ENCODE measurements around the gene PSMA1. TPM values are rescaled to one million over a fixed set of nuclear protein-coding genes. Genes with fewer than 3 reads are reported as not detected.
A peak's percentile ranks its signal among the peaks of the same experiment; 100 is the strongest.

The PSMA1 gene
- total and polyA plus RNA-seq, 3 experiments from 2014 or later = 159 to 344 (median 337) TPM

- Histone ChIP-seq H3K9me3 (ENCODE audit: low read length) (no peaks in the 10 kb centered on the region), H3K4me1 (ENCODE audit: insufficient read depth, low read length) (peaks cover 16% of the 10 kb centered on the region), H3K36me3 (ENCODE audit: insufficient read depth, low read length) (peaks cover 70% of the 10 kb centered on the region), H3K27ac (ENCODE audit: low read depth, low read length) (no peak overlapping the region), H3K27me3 (ENCODE audit: insufficient read depth, low read length, poor library complexity, severe bottlenecking) (no peaks in the 10 kb centered on the region), H3K4me3 (ENCODE audit: low read length) (no peak overlapping the region)
- H3K4me1 Mint-ChIP-seq = peaks cover 12 to 21% (median 17%) of the 10 kb centered on the region in 3 donors
- H3K36me3 Mint-ChIP-seq = peaks cover 0 to 48% (median 18%) of the 10 kb centered on the region in 3 donors
- POLR2A ChIA-PET = no interaction called here
- CTCF ChIA-PET = interaction anchor here (0.8 to 3.5 kb wide), 4 partner anchors 9 to 444 kb away, joined by 3 to 27 read pairs (median 6); no protein-coding TSS in a partner anchor
- H3K9me3 Mint-ChIP-seq = no peaks in the 10 kb centered on the region
- no peak for DNase-seq
- no peaks in the 10 kb centered on the region for H3K27me3 Mint-ChIP-seq
- H3K4me3 Mint-ChIP-seq = no peak overlapping the region
- H3K27ac Mint-ChIP-seq = no peak overlapping the region
Measured at GRCh38 chr11:14463623-14464022, 56.6 kb downstream of the PSMA1 start.

- Mint-ChIP-seq H3K4me3 (no peak overlapping the region), H3K27me3 (no peaks in the 10 kb centered on the region), H3K36me3 (peaks cover 0 to 58% (median 14%) of the 10 kb centered on the region in 3 donors), H3K27ac (peak overlapping the region in 3 of 8 donors; percentile 2 to 52 (median 36)), H3K9me3 (no peaks in the 10 kb centered on the region), H3K4me1 (peaks cover 0 to 4% (median 4%) of the 10 kb centered on the region in 3 donors)
- peaks cover 12% of the 10 kb centered on the region for H3K4me1 ChIP-seq (ENCODE audit: insufficient read depth, low read length)
- ChIA-PET POLR2A (no interaction called here), CTCF (interaction anchor here (11.0 kb wide), 1 partner anchor 156 kb away, joined by 159 read pairs; no protein-coding TSS in a partner anchor)
- H3K27ac ChIP-seq (ENCODE audit: low read depth, low read length) = no peak overlapping the region
- H3K36me3 ChIP-seq (ENCODE audit: insufficient read depth, low read length) = peaks cover 49% of the 10 kb centered on the region
- H3K9me3 ChIP-seq (ENCODE audit: low read length) = no peaks in the 10 kb centered on the region
- no peak for DNase-seq
- no peak overlapping the region for H3K4me3 ChIP-seq (ENCODE audit: low read length)
- no peaks in the 10 kb centered on the region for H3K27me3 ChIP-seq (ENCODE audit: insufficient read depth, low read length, poor library complexity, severe bottlenecking)
Measured at GRCh38 chr11:14460147-14460546, 60.0 kb downstream of the PSMA1 start.

- Histone ChIP-seq H3K4me3 (ENCODE audit: low read length) (no peak overlapping the region), H3K27me3 (ENCODE audit: insufficient read depth, low read length, poor library complexity, severe bottlenecking) (no peaks in the 10 kb centered on the region), H3K27ac (ENCODE audit: low read depth, low read length) (no peak overlapping the region), H3K4me1 (ENCODE audit: insufficient read depth, low read length) (no peaks in the 10 kb centered on the region), H3K9me3 (ENCODE audit: low read length) (no peaks in the 10 kb centered on the region), H3K36me3 (ENCODE audit: insufficient read depth, low read length) (peaks cover 34% of the 10 kb centered on the region)
- POLR2A ChIA-PET = no interaction called here
- no peak overlapping the region for H3K27ac Mint-ChIP-seq
- no peaks in the 10 kb centered on the region for H3K27me3 Mint-ChIP-seq
- no peak for DNase-seq
- CTCF ChIA-PET = interaction anchor here (1.2 to 11.0 kb wide), 2 partner anchors 57 to 154 kb away, joined by 5 to 159 read pairs; no protein-coding TSS in a partner anchor
- no peak overlapping the region for H3K4me3 Mint-ChIP-seq
- no peaks in the 10 kb centered on the region for H3K9me3 Mint-ChIP-seq
- H3K36me3 Mint-ChIP-seq = peaks cover 0 to 62% (median 14%) of the 10 kb centered on the region in 3 donors
- peaks cover 0 to 6% (median 4%) of the 10 kb centered on the region in 3 donors for H3K4me1 Mint-ChIP-seq
Measured at GRCh38 chr11:14458377-14458776, 61.8 kb downstream of the PSMA1 start.

- Mint-ChIP-seq H3K4me3 (no peak overlapping the region), H3K27me3 (no peaks in the 10 kb centered on the region), H3K27ac (peak overlapping the region in 4 of 8 donors; percentile 50 to 92 (median 66)), H3K4me1 (peaks cover 10 to 21% (median 13%) of the 10 kb centered on the region in 3 donors), H3K36me3 (peaks cover 0 to 67% (median 12%) of the 10 kb centered on the region in 3 donors), H3K9me3 (no peaks in the 10 kb centered on the region)
- Histone ChIP-seq H3K36me3 (ENCODE audit: insufficient read depth, low read length) (peaks cover 24% of the 10 kb centered on the region), H3K27ac (ENCODE audit: low read depth, low read length) (no peak overlapping the region), H3K4me3 (ENCODE audit: low read length) (no peak overlapping the region), H3K9me3 (ENCODE audit: low read length) (no peaks in the 10 kb centered on the region), H3K27me3 (ENCODE audit: insufficient read depth, low read length, poor library complexity, severe bottlenecking) (no peaks in the 10 kb centered on the region), H3K4me1 (ENCODE audit: insufficient read depth, low read length) (no peaks in the 10 kb centered on the region)
- ChIA-PET CTCF (interaction anchor here (0.7 to 11.0 kb wide), 32 partner anchors 10 to 762 kb away, joined by 3 to 159 read pairs (median 4); no protein-coding TSS in a partner anchor), POLR2A (interaction anchor here (0.6 to 1.0 kb wide), 2 partner anchors 147 to 252 kb away, joined by 4 read pairs; no protein-coding TSS in a partner anchor)
- no peak for DNase-seq
Measured at GRCh38 chr11:14455648-14456430, 64.3 kb downstream of the PSMA1 start.

Other genes with a start within 250 kb of the PSMA1 start
- gene RRAS2, start 161.2 kb downstream of the PSMA1 start, total RNA-seq = 10 to 100 TPM; 70.1 to 72.6 TPM
- 52.6 TPM for gene RRAS2, start 161.2 kb downstream of the PSMA1 start, polyA plus RNA-seq
- gene COPB1, start 20.6 kb downstream of the PSMA1 start, total RNA-seq = 100 to 1,000 TPM; 104 to 111 TPM
- gene COPB1, start 20.6 kb downstream of the PSMA1 start, polyA plus RNA-seq = 76.4 TPM
- 10 to 100 TPM; 47.0 to 47.2 TPM for gene PDE3B, start 123.4 kb upstream of the PSMA1 start, total RNA-seq
- 39.8 TPM for gene PDE3B, start 123.4 kb upstream of the PSMA1 start, polyA plus RNA-seq

All from CD8-positive, alpha-beta memory T cell (primary cell).